ENCODE data around the gene SGF29. TPM values are rescaled to one million over a fixed set of nuclear protein-coding genes. Genes with fewer than 3 reads are reported as not detected.
"Not testable (repeated sequence)": the region's sequence is repeated elsewhere in the genome, so short reads cannot be mapped to it uniquely, and the experiment has no call there.

SGF29 gene
- total and polyA plus RNA-seq, 9 of the 15 experiments (the other 6 are each of a cell fraction or from before 2014, with no cell fraction given), result 2.6 to 36.1 (median 21.2) TPM

DNA sequence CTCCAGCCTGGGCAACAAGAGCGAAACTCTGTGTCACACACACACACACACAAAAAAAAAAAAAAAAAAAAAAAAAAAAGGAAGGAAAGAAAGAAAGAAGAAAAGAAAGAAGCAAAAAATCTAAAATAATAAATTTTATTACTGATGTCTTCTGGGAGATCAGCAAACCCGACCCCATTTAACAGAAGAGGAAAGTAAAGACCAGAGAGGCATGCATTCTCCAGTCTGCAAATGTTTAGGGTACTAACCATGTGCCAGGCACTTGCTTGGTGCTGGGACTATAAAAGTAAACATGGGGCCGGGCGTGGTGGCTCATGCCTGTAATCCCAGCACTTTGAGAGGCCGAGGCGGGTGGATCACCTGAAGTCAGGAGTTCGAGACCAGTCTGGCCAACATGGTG, 7.8 kb upstream of the SGF29 start:
- ATAC-seq; H3K4me3 ChIP-seq; H3K4me1 ChIP-seq (replicated peaks in 1 of 2; ENCODE audit: control insufficient read depth in 2 of 2, insufficient read depth in 2 of 2, low read length in 2 of 2); FAIRE-seq; intact Hi-C loops (cut with micrococcal nuclease); H3K9me1 ChIP-seq (ENCODE audit: control insufficient read depth, insufficient read depth, low read length); H2AFZ ChIP-seq (ENCODE audit: low read depth, low read length); H3K36me3 ChIP-seq (ENCODE audit: control insufficient read depth, insufficient read depth, low read length); POLR2A ChIA-PET; DNase-seq (ENCODE audit: extremely low read depth in 1 of 4, low spot score in 3 of 4); H4K20me1 ChIP-seq (replicated peaks; ENCODE audit: control insufficient read depth, insufficient read depth, low read length); H3K27ac ChIP-seq (ENCODE audit: extremely low read depth, low read depth, low read length); H3K9ac ChIP-seq (ENCODE audit: insufficient read depth in 1 of 2, low read depth in 2 of 2, low read length in 2 of 2); BruUV-seq (replicated peaks); H3K4me2 ChIP-seq (ENCODE audit: insufficient read depth, low read length); H3K79me2 ChIP-seq (ENCODE audit: control insufficient read depth, insufficient read depth, low read length); CTCF ChIA-PET (ENCODE audit: low intra/inter-chr PET ratio); H3K9me3 ChIP-seq (replicated peaks; ENCODE audit: control insufficient read depth, insufficient read depth, low read depth, low read length): not testable (repeated sequence)
- peaks cover 0 to 21% of the 10 kb centered on the region in 2 experiments; a peak in 4 of 5 replicates for H3K27me3 ChIP-seq (ENCODE audit: control insufficient read depth in 2 of 2, insufficient read depth in 2 of 2, low read length in 2 of 2)
- in situ Hi-C loops (cut with MboI), result loop anchor here (25.0 kb wide), 2 partner anchors 166 to 941 kb away; partner anchors contain the start of gene EIF3C
- TF ChIP-seq BCOR (IDR thresholded peaks at IDR 0.05), result peak; percentile 21; the same call in 1 of the 2 replicates
- peak; percentile 25 for TF ChIP-seq RBM25 (IDR thresholded peaks at IDR 0.05; ENCODE audit: low read depth, low read length, severe bottlenecking)
- TF ChIP-seq ZNF3 (CRISPR knock-in tag; IDR thresholded peaks at IDR 0.05), result peak; percentile 84
- 10% methylated on average over 6 of the region's 7 CpGs for WGBS (ENCODE audit: insufficient coverage, low coverage, missing lambda C conversion rate)

GRCh38 chr16:28546626-28547025, 7.1 kb upstream of the SGF29 start:
- intact Hi-C loops (cut with micrococcal nuclease) (no loop called here), in situ Hi-C loops (cut with MboI) (loop anchor here (25.0 kb wide), 2 partner anchors 166 to 941 kb away; partner anchors contain the start of gene EIF3C)
- no peaks in the 10 kb centered on the region for H3K36me3 ChIP-seq (ENCODE audit: control insufficient read depth, insufficient read depth, low read length)

More at GRCh38 chr16:28546626-28547025, 7.1 kb upstream of the SGF29 start:
- Histone ChIP-seq H2AFZ (ENCODE audit: low read depth, low read length) (no peak overlapping the region), H3K4me2 (ENCODE audit: insufficient read depth, low read length) (no peak overlapping the region), H3K27ac (ENCODE audit: extremely low read depth, low read depth, low read length) (no peak overlapping the region), H3K4me3 (no peak overlapping the region), H3K9ac (ENCODE audit: insufficient read depth in 1 of 2, low read depth in 2 of 2, low read length in 2 of 2) (no peak overlapping the region), H4K20me1 (replicated peaks; ENCODE audit: control insufficient read depth, insufficient read depth, low read length) (no peaks in the 10 kb centered on the region), H3K79me2 (ENCODE audit: control insufficient read depth, insufficient read depth, low read length) (no peaks in the 10 kb centered on the region), H3K9me1 (ENCODE audit: control insufficient read depth, insufficient read depth, low read length) (no peaks in the 10 kb centered on the region), H3K4me1 (replicated peaks in 1 of 2; ENCODE audit: control insufficient read depth in 2 of 2, insufficient read depth in 2 of 2, low read length in 2 of 2) (peaks cover 0 to 6% of the 10 kb centered on the region in 2 experiments; a peak in 2 of 5 replicates), H3K9me3 (replicated peaks; ENCODE audit: control insufficient read depth, insufficient read depth, low read depth, low read length) (no peaks in the 10 kb centered on the region), H3K27me3 (ENCODE audit: control insufficient read depth in 2 of 2, insufficient read depth in 2 of 2, low read length in 2 of 2) (peaks cover 0 to 21% of the 10 kb centered on the region in 2 experiments; a peak in 4 of 5 replicates)
- CTCF ChIA-PET (ENCODE audit: low intra/inter-chr PET ratio), result no interaction called here
- BruUV-seq (replicated peaks), result no TSS peak
- no peak for ATAC-seq
- WGBS (ENCODE audit: insufficient coverage, low coverage, missing lambda C conversion rate), result 16% methylated on average over 7 of the region's 7 CpGs
- no peak for DNase-seq (ENCODE audit: extremely low read depth in 1 of 4, low spot score in 3 of 4)
- TF ChIP-seq, protein P1, sequence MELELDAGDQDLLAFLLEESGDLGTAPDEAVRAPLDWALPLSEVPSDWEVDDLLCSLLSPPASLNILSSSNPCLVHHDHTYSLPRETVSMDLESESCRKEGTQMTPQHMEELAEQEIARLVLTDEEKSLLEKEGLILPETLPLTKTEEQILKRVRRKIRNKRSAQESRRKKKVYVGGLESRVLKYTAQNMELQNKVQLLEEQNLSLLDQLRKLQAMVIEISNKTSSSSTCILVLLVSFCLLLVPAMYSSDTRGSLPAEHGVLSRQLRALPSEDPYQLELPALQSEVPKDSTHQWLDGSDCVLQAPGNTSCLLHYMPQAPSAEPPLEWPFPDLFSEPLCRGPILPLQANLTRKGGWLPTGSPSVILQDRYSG (tag; conservative IDR thresholded peaks at IDR 0.05; ENCODE audit: low read depth), result no peak
- TF ChIP-seq ZNF239 (CRISPR knock-in tag; IDR thresholded peaks at IDR 0.05), result no peak
- TF ChIP-seq TBL1XR1 (IDR thresholded peaks at IDR 0.05; ENCODE audit: low read length in 2 of 2), result no peak
- no peak for TF ChIP-seq KDM5B (IDR thresholded peaks at IDR 0.05; ENCODE audit: insufficient replicate concordance, low read depth, low read length)
- TF ChIP-seq RAD21 (CRISPR knock-in tag; conservative IDR thresholded peaks at IDR 0.05 in 1 of 2, IDR thresholded peaks at IDR 0.05 in 1 of 2), result no peak
- no peak for FAIRE-seq
- POLR2A ChIA-PET, result no interaction called here
